ENCODE results near the gene PLCL2.
A peak's percentile ranks its signal among the peaks of the same experiment; 100 is the strongest.

The PLCL2 gene

DNA sequence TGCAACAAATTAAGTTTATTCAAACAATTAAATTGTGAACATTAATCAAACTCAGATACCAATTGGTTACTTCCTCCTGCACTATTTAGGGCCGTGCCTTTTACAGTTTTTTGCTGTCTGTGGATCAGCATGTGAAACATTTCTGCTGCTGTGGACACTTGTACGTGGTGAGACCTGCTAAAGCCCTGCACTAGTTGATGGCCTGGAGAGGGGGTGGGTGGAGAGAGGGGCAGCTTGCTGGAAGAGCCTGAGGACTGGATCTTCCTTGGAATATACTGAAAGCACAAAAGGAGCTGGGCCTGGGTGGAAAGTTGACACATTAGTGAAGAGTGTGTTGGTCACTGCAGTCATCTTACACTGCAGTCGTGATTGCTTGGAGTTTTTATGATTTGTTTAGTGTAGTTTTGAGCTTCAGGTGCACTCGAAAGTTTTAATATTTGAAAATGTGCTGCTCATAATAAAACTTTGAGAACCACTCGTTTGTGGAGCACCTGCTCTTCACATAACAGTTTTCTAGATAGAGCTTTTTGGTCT lies 11.4 kb downstream of the PLCL2 start:
- DNase-seq: no peak

DNA sequence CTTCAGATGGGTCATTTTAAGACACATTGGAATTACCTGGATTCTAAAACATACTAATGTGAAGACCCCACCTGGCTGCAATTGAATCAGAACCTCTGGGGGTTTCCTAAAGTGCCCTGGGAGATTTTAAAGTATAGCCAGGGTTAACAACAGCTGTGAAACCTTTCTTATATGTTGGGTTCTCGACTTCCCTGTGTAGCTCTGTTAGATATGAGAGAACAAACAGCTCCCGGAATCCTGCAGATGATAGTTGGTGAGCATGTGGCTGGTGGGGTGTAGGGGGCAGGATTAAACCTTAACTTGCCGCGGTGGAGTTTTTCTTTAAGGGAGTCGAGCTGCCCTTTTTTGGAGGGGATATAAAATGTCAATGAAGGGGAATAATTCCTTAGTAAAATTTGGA lies 12.1 kb downstream of the PLCL2 start:
- no peak for DNase-seq

- DNase-seq: peak; percentile 9
Observed at GRCh38 chr3:16897254-16897926, 12.6 kb downstream of the PLCL2 start.

GRCh38 chr3:16898595-16899395 lies 14.0 kb downstream of the PLCL2 start:
- no peak for DNase-seq

GRCh38 chr3:16899919-16900318 lies 15.2 kb downstream of the PLCL2 start:
- no peak for DNase-seq

DNA sequence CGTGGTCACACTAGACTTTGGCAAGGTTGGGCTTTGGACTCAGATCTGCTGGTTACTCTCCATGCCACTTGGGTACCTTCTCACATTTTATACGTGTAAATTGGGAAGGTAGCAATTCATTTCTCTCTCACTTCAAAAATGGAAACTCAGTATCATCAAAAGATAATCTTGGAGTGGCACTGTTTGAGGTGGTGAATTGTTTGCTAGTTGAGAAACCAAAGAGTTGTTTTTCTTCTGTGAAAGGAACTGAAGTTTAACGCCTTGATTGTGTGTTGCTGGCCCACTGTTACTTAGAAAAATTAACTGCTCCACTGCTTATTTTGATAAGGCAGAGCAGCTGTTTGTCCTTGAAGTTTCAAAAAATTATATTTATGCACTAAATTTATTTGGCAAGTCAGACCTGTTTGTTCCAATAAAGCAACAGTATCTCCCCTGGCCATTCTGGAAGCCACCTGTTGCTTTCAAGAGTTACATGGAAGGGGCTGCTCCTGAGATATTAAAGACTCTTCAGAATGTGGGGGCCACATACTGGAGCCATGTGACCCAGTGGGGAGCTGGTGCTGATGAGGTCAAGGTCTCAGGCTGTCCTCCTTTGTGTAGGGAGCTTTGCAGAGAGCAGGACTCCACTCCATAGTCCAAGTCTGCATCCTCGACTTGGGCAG lies 16.2 kb downstream of the PLCL2 start:
- no peak for DNase-seq

DNA sequence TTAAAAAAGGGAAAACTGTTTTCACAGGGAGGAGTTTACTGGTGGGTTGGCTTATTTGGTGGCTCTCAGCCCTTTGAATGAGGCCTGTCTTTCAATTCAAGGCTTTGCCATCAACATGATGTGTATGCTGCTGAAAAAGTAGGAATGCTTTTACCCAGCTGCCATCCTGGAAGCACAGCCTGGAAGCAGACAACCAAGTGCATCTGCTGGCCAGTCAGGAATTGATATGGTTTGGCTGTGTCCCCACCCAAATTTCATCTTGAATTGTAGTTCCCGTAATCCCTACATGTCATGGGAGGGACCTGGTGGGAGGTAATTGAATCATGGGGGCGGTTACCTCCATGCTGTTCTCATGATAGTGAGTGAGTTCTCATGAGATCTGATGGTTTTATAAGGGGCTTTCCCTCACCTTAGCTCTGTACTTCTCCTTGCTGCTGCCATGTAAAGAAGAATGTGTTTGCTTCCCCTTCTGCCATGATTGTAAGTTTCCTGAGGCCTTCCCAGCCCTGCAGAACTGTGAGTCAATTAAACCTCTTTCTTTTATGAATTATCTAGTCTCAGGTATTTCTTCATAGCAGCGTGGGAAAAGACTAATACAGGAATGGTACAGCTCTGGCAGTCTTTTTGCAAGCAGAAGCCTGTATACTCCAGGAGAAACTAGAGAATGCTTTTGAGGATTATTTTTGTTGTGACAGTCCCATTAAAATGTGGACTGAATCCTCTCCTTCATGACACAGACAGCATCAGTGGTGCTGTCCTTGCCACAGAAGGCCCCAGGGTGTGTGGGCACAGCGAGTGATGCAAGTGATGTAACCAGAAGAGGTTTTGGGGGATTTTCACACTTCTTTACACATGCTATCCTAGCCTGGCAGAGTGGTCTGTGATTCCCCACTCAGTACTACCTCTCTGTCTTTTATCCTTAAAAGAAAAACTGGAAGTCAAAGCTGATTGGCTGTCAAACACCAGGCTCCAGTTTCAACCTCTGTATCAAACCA lies 20.0 kb downstream of the PLCL2 start:
- DNase-seq: no peak

DNA sequence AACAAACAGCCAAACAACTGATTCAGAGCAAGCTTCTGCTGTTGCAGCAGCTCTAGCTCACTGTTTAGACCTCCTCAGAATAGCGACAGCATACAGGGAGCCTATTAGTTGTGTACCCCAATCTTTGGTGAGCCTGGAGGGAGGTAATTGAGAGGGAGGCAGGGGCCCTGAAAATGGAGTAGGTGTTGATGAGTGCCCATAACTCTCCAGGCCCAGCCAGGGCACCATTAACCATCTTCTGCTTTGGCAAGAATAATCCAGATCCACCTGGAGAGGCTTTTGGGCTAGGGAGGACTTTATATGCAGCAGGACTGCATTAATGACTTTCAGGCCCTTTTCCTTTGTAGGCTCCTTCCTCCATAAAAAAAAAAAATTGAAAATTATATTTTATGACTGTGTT lies 20.9 kb downstream of the PLCL2 start:
- DNase-seq: no peak

DNA sequence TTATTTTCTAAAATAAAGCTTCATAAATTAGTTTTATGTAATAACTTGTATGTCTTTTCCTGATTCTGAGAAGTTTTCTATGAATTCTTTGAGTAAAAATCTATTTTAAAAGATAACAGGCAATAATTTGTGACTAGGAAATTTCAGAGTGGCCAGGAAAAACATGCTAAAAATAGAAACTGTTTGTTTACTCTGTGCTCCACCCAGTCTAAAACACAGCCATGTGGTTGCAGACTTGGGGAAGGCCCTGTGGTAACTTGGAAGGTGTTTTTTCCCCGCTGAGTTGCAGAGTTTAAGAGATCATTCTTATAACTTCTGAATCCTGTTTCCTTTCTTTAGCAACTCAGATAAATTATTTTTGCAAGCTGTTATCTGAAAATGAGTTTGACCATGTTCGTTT lies 21.9 kb downstream of the PLCL2 start:
- peak; percentile 39 for DNase-seq

DNA sequence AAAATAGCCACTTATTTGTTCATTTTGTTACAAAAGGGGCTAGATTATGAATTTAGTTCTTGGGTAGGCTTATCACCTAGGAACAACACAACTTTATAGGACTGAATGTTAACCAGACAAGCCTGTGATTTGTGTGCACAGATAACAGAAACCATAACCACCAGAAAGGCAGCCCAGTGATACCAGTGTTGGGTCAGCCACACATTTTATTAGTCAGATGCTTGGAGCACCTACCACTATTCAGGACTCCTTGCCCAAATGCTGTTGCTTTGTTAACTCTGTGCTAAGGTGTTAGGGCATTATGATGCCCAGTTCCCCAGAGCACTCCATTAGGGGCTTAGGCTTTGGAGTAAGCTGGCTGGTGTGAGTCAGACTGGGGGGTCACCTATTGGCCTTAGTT lies 22.5 kb downstream of the PLCL2 start:
- no peak for DNase-seq

DNA sequence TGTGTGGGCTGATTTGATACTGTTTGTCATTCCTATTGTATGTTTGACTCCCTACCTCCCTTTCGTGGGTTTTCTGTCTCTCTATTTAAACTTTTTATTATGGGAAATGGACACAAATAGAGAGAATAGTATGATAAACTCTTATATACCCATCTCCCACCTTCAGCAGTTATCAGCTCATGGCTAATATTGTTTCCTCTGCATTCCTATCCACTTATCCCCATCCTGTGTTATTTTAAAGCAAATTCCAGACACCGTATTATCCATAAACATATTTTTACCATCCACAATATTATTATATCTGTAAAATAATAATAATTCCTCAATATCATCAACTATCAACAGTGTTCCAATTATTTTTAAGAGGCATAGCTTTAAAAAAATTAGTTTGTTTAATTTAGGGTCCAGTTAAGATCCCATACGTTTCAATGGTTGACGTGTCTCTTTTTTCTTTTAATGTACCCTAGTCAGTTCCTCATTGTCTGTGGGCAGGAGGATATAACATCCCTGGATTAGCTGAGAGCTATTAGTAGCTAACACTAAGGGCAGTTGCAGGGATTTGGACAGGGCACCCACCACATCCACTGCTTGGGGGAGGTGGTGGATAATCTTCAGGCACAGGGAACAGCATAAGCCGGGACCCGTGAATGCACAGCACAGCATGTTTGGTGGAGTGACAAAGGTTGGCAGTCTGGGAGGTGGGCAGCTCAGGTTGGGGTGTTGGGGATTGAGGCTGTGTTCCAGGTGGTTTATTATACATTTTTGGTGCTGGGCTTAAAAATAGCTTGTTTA lies 23.5 kb downstream of the PLCL2 start:
- no peak for DNase-seq

- no peak for DNase-seq
Observed at GRCh38 chr3:16908896-16909295, 24.1 kb downstream of the PLCL2 start.

DNA sequence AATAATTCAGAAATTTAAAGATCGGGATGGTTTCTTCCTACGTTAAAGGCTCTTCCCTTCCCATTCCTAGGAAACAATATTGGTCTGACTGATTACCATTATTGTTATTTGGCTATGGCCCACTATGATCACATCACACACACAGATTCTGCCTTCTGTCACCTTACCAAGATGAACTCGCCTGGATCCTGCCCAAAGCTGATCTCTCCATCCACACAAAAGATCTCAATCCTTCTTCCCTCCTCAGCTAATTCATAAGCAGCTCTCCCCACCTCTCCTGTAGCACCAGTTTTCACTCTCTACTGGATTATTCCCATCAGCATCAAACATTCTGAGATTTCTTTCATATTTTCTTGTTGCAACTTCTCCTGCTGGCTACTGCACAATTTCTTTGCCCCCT lies 25.0 kb downstream of the PLCL2 start:
- DNase-seq: no peak

GRCh38 chr3:16910207-16910606 lies 25.5 kb downstream of the PLCL2 start:
- DNase-seq: no peak

- DNase-seq: no peak
Observed at GRCh38 chr3:16911916-16912315, 27.2 kb downstream of the PLCL2 start.

GRCh38 chr3:16912400-16913263 lies 27.9 kb downstream of the PLCL2 start:
- no peak for DNase-seq

GRCh38 chr3:16913264-16913580 lies 28.5 kb downstream of the PLCL2 start:
- no peak for DNase-seq

GRCh38 chr3:16916840-16917239 lies 32.1 kb downstream of the PLCL2 start:
- no peak for DNase-seq

DNA sequence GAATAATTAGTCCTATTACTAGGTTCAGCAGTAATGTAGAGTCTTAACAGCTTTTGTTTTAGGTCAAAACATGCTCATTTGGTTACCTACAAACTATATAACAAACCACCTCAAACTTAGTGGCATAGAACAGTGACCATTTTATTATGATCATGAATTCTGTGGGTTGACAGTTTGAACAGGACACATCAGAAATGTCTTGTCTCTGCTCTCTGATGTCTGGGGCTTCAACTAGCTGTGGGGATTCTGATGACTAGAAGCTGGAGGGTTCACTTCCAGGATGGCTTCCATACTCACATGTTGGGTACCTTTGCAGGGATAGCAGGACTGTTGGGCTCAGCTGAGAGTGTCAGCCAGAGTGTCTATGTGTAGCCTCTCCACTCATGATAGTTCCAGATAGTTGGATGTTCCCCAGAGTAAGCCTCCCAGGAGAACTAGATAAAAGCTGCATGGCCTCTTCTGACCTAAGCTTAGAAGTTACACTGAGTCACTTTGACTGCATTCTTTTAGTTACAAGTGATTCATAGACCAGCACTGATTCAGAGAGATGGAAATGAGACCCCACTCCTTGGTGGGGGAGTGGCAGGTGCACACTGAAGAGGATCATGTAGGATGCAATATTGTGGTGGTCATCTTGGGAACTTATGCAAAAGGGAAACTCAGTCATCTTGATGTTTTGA lies 32.6 kb downstream of the PLCL2 start:
- DNase-seq: no peak

GRCh38 chr3:16917980-16918682 lies 33.4 kb downstream of the PLCL2 start:
- no peak for DNase-seq

Measured in NCI-H748 treated with DMSO at 0.1 percent for 48 hours (cell line).